Dendritic cell treated with granulocyte-macrophage colony-stimulating factor and Interleukin-4, amounts not matched to agents 40 ng/mL and 50 ng/mL, for 4 days (primary cell): Measurements from ENCODE around the gene PPP1R13L.

Experiments used
- H3K27ac Mint-ChIP-seq: one replicate; pipeline ENCODE4 v1.8.0; 2022; ENCODE audit warnings: mild to moderate bottlenecking, mixed read lengths
- H3K27me3 Mint-ChIP-seq: one replicate; pipeline ENCODE4 v1.8.0; 2022; ENCODE audit warnings: mild to moderate bottlenecking, mixed read lengths
- H3K36me3 Mint-ChIP-seq: one replicate; pipeline ENCODE4 v1.8.0; 2022; ENCODE audit warnings: low read depth, mixed read lengths
- H3K4me1 Mint-ChIP-seq: one replicate; pipeline ENCODE4 v1.8.0; 2022; ENCODE audit warnings: low read depth, mixed read lengths
- H3K4me3 Mint-ChIP-seq: one replicate; pipeline ENCODE4 v1.8.0; 2022; ENCODE audit warnings: mild to moderate bottlenecking, moderate library complexity, mixed read lengths
- H3K9me3 Mint-ChIP-seq: one replicate; pipeline ENCODE4 v1.8.0; 2022; ENCODE audit warnings: mixed read lengths
- intact Hi-C: fragments of 100-400 bp; cut with micrococcal nuclease; formaldehyde crosslinking; loops from one replicate; pipeline ENCODE4 v1.15.0; 2022

Gene PPP1R13L

GRCh38 chr19:45391346-45391745 lies 13.5 kb downstream of the PPP1R13L start:
- Mint-ChIP-seq H3K4me3 (no peak overlapping the region), H3K4me1 (peaks cover 15% of the 10 kb centered on the region), H3K27me3 (peaks cover 52% of the 10 kb centered on the region), H3K9me3 (no peaks in the 10 kb centered on the region), H3K36me3 (no peaks in the 10 kb centered on the region), H3K27ac (no peak overlapping the region)
- intact Hi-C loops = no loop called here

GRCh38 chr19:45385392-45386221 lies 19.3 kb downstream of the PPP1R13L start:
- Mint-ChIP-seq H3K4me1 (peaks cover 10% of the 10 kb centered on the region), H3K27ac (no peak overlapping the region), H3K4me3 (no peak overlapping the region), H3K9me3 (no peaks in the 10 kb centered on the region), H3K36me3 (no peaks in the 10 kb centered on the region), H3K27me3 (peaks cover 62% of the 10 kb centered on the region)
- intact Hi-C loops = no loop called here

- no peak overlapping the region for H3K27ac Mint-ChIP-seq
- no peaks in the 10 kb centered on the region for H3K36me3 Mint-ChIP-seq
- intact Hi-C loops = no loop called here
- H3K27me3 Mint-ChIP-seq = peaks cover 50% of the 10 kb centered on the region
- no peaks in the 10 kb centered on the region for H3K9me3 Mint-ChIP-seq
- peaks cover 23% of the 10 kb centered on the region for H3K4me1 Mint-ChIP-seq
- H3K4me3 Mint-ChIP-seq = no peak overlapping the region
Measured at GRCh38 chr19:45382426-45382825, 22.4 kb downstream of the PPP1R13L start.

GRCh38 chr19:45380107-45380506 lies 24.8 kb downstream of the PPP1R13L start:
- H3K4me3 Mint-ChIP-seq = no peak overlapping the region
- no peak overlapping the region for H3K27ac Mint-ChIP-seq
- intact Hi-C loops = no loop called here
- H3K4me1 Mint-ChIP-seq = peaks cover 13% of the 10 kb centered on the region
- H3K36me3 Mint-ChIP-seq = no peaks in the 10 kb centered on the region
- H3K27me3 Mint-ChIP-seq = peaks cover 27% of the 10 kb centered on the region
- no peaks in the 10 kb centered on the region for H3K9me3 Mint-ChIP-seq

- no peak overlapping the region for H3K27ac Mint-ChIP-seq
- peaks cover 13% of the 10 kb centered on the region for H3K4me1 Mint-ChIP-seq
- no peaks in the 10 kb centered on the region for H3K36me3 Mint-ChIP-seq
- H3K27me3 Mint-ChIP-seq = peaks cover 3% of the 10 kb centered on the region
- no peak overlapping the region for H3K4me3 Mint-ChIP-seq
- intact Hi-C loops = no loop called here
- no peaks in the 10 kb centered on the region for H3K9me3 Mint-ChIP-seq
Measured at GRCh38 chr19:45376045-45376724, 28.7 kb downstream of the PPP1R13L start.

GRCh38 chr19:45370410-45371204 lies 34.3 kb downstream of the PPP1R13L start, which contains the start of gene ERCC2:
Gene ERCC2, minus strand, starts transcription at chr19:45370573. Its CDS starts 33 bp downstream, at chr19:45370540.
- Mint-ChIP-seq H3K27me3 (no peaks in the 10 kb centered on the region), H3K9me3 (no peaks in the 10 kb centered on the region), H3K4me3 (peak within 1 kb of the TSS; percentile 88), H3K27ac (peak within 1 kb of the TSS; percentile 94), H3K36me3 (peaks cover 12% of the 10 kb centered on the region), H3K4me1 (peaks cover 14% of the 10 kb centered on the region)
- intact Hi-C loops = no loop called here

- Mint-ChIP-seq H3K9me3 (no peaks in the 10 kb centered on the region), H3K4me3 (no peak overlapping the region), H3K4me1 (peaks cover 14% of the 10 kb centered on the region), H3K27me3 (no peaks in the 10 kb centered on the region), H3K27ac (no peak overlapping the region), H3K36me3 (peaks cover 28% of the 10 kb centered on the region)
- intact Hi-C loops = no loop called here
Measured at GRCh38 chr19:45368737-45369340, 36.0 kb downstream of the PPP1R13L start.

- Mint-ChIP-seq H3K4me3 (no peak overlapping the region), H3K27me3 (no peaks in the 10 kb centered on the region), H3K27ac (no peak overlapping the region), H3K4me1 (peaks cover 14% of the 10 kb centered on the region), H3K9me3 (no peaks in the 10 kb centered on the region), H3K36me3 (peaks cover 35% of the 10 kb centered on the region)
- intact Hi-C loops = no loop called here
Measured at GRCh38 chr19:45368127-45368526, 36.7 kb downstream of the PPP1R13L start.

- no peak overlapping the region for H3K27ac Mint-ChIP-seq
- no peaks in the 10 kb centered on the region for H3K9me3 Mint-ChIP-seq
- peaks cover 62% of the 10 kb centered on the region for H3K36me3 Mint-ChIP-seq
- no peak overlapping the region for H3K4me3 Mint-ChIP-seq
- intact Hi-C loops = no loop called here
- H3K27me3 Mint-ChIP-seq = no peaks in the 10 kb centered on the region
- peaks cover 10% of the 10 kb centered on the region for H3K4me1 Mint-ChIP-seq
Measured at GRCh38 chr19:45364696-45365095, 40.2 kb downstream of the PPP1R13L start.

- intact Hi-C loops = no loop called here
- no peak overlapping the region for H3K4me3 Mint-ChIP-seq
Measured at GRCh38 chr19:45363861-45364459, 40.9 kb downstream of the PPP1R13L start.

GRCh38 chr19:45362291-45362690 lies 42.6 kb downstream of the PPP1R13L start:
- intact Hi-C loops = no loop called here
- H3K36me3 Mint-ChIP-seq = peaks cover 79% of the 10 kb centered on the region
- no peak overlapping the region for H3K27ac Mint-ChIP-seq
- H3K9me3 Mint-ChIP-seq = no peaks in the 10 kb centered on the region
- no peaks in the 10 kb centered on the region for H3K4me1 Mint-ChIP-seq
- no peaks in the 10 kb centered on the region for H3K27me3 Mint-ChIP-seq
- no peak overlapping the region for H3K4me3 Mint-ChIP-seq

More at GRCh38 chr19:45363861-45364459, 40.9 kb downstream of the PPP1R13L start:
- Mint-ChIP-seq H3K4me1 (peaks cover 4% of the 10 kb centered on the region), H3K9me3 (no peaks in the 10 kb centered on the region), H3K36me3 (peaks cover 69% of the 10 kb centered on the region), H3K27ac (no peak overlapping the region), H3K27me3 (no peaks in the 10 kb centered on the region)

GRCh38 chr19:45361608-45362007 lies 43.3 kb downstream of the PPP1R13L start:
- Mint-ChIP-seq H3K27ac (no peak overlapping the region), H3K4me1 (no peaks in the 10 kb centered on the region), H3K36me3 (peaks cover 86% of the 10 kb centered on the region), H3K4me3 (no peak overlapping the region), H3K27me3 (no peaks in the 10 kb centered on the region), H3K9me3 (no peaks in the 10 kb centered on the region)
- intact Hi-C loops = no loop called here

GRCh38 chr19:45358213-45358792 lies 46.6 kb downstream of the PPP1R13L start:
- H3K4me3 Mint-ChIP-seq = no peak overlapping the region
- H3K27me3 Mint-ChIP-seq = no peaks in the 10 kb centered on the region
- H3K4me1 Mint-ChIP-seq = no peaks in the 10 kb centered on the region
- no peak overlapping the region for H3K27ac Mint-ChIP-seq
- H3K9me3 Mint-ChIP-seq = no peaks in the 10 kb centered on the region
- H3K36me3 Mint-ChIP-seq = peaks cover 95% of the 10 kb centered on the region
- intact Hi-C loops = no loop called here
